T47D (cell line): ENCODE data around the gene BICDL2.

Experiments
- DNase-seq, 2 experiments: peaks; one replicate each; pipeline versions ENCODE4 v3.0.0 to v3.0.0-alpha.2; 2011 to 2012; ENCODE audit warnings: low read depth in 1 of 2, low spot score in 1 of 2
- JUND ChIP-seq: IDR thresholded peaks from 2 replicates; pipeline ENCODE4 v1.6.1; 2012; ENCODE audit warnings: low read depth
- in situ Hi-C: cut with HindIII; loops from 2 replicates; pipeline ENCODE4 v1.10.0; 2016; ENCODE audit warnings: low sequenced_read_pairs, low pct_unique_long_range_greater_than_20kb

The BICDL2 gene

DNA sequence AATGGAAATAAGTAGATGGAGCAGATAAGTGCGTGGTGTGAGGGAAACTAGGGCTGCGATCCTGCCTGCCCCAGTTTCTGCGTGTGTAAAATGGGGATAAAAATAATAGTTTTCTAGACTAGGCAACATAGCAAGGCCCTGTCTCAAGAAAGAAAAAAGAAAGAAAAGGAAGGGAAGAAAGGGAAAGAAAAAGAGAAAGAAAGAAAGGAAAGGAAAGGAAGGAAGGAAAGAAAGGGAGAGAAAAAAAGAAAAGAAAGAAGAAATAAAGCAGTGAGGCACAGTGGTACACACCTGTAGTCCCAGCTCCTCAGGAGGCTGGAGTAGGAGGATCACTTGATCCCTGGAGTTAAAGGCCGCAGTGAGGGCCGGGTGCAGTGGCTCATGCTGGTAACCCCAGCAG is 54.3 kb downstream of the BICDL2 start:
- in situ Hi-C loops, result no loop called here
- no peak for TF ChIP-seq JUND
- no peak for DNase-seq

DNA sequence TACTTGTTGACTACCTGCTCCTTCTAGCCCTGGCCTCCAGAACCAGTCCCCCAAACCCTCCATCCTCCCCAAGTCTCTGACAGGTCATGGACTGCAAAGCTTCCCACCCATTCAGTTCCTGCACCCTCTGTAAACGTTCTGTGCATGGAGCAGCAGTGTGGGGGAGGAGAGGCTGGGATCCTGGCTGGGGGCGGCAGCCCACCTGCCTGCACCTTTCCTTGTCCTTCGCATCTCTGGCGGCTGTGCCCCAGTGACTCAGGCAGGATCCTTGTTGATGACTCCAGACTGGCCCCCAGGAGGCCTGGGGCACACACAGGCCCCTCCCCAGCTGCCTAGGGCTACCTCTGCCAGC is 54.9 kb downstream of the BICDL2 start:
- in situ Hi-C loops, result no loop called here
- TF ChIP-seq JUND, result no peak
- no peak for DNase-seq

DNA sequence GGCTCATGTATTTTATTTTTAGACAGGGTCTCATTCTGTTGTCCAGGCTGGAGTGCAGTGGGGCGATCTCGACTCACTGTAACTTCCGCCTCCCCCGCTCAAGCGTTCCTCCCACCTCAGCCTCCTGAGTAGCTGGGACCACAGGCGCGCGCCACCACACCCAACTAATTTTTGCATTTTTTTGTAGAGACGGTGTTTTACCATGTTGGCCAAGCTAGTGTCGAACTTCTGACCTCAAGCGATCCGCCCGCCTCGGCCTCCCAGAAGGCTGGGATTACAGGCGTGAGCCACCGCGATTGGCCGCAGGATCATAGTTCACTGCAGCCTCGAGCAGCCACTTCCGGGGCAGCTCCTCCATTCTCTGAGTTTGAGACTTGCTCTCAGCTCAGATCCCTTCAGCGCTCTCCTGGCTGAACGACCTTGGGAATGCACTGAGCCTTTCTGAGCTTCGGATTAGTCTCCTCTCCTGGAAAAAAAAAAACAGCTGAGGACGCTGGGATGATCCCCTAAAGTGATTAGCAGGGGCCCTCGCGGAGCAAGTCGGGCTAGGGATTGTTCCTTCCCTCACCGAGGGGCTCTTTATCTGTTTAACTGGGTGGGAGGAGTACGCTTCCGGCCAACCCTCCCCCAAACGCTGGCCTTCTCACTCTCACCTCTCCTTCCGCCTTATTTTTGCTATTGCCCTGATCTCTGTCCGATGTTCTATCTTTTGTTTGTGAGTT is 55.4 kb downstream of the BICDL2 start:
- no peak for DNase-seq
- in situ Hi-C loops, result no loop called here
- no peak for TF ChIP-seq JUND

DNA sequence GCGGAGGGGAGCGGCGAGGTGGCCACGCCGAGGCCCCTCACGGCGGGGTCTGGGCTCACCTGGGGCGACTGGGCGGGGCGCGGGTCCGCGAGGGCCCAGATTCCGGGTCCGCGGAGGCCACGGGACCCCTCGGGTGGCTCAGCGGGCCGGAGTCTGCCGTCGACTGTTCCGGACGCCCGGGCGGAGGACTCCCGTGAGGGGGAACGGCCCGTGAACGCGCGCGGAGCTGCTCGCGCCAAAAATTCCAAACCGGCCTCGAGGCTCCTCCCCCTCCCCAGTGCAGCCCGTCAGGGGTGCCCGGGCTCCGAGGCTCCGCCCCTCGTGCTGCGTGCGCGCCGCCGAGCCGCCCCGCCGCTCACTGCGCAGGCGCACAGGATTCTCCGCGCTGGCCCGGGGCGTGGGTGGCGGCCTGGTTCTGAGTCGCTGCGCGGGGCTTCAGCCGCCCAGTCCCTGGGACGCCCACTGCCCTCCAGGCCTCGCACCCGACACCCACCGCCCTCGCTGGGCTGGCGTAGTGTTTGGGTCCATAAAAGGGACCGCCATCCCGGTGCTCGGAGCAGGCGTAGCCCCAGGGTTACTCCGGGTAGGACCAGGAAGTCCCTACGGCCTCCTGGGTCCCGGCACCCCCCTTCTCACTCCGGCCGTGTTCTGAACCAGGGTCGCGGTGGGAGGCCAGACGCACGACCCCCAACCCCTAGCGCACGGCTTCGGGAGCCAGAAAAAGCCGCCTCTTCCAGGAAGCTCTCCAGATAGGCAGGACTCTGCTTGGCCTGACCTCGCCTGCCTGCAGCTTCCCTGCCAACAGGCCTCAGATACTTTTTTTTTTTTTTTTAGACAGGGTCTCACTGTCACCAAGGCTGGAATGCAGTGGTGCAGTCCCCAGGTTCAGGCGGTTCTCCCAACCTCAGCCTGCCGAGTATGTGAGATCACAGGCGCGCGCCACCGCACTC is 56.2 kb downstream of the BICDL2 start, which contains the start of gene PKMYT1:
PKMYT1 (minus strand) TSS at position 220 of the 950 bp plus-strand sequence. CDS start 789 bp downstream, outside the sequence.
- in situ Hi-C loops, result no loop called here
- no peak for TF ChIP-seq JUND
- peak; percentile 93 to 99 for DNase-seq

DNA sequence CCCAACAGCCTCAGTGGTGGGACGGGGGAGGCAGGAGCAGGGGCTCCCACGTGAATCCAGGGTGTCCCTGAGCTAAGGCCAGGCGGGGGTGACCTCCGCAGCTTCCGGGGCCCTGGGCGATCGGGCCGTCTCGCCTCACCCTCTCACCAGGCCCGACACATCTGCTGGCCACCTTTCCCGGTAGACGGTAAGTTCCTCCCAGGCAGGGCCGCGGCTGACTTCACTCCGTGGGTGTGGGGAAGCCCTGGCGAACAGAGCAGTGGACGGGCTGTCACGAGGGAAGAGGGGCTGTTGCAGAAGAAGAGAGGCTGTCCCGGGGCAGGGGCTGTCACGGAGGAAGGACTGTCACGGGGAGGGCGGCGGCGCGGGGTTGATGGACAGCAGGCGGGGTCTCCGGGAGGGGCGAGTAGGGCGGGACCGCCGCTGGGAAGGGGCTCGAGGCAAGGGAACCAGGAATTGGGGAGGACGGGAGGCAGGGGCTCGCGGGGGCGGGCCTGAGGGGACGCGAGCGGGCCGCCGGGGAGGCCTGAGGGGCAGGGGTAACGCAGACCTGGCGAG is 57.0 kb downstream of the BICDL2 start:
- TF ChIP-seq JUND, result no peak
- in situ Hi-C loops, result no loop called here
- DNase-seq, result no peak
